Measurements from ENCODE around the gene IL10RA. TPM values are rescaled to one million over a fixed set of nuclear protein-coding genes. Genes with fewer than 3 reads are reported as not detected.

IL10RA gene
- total RNA-seq, 2 experiments from 2014 or later, result 11.3 to 16.1 TPM

DNA sequence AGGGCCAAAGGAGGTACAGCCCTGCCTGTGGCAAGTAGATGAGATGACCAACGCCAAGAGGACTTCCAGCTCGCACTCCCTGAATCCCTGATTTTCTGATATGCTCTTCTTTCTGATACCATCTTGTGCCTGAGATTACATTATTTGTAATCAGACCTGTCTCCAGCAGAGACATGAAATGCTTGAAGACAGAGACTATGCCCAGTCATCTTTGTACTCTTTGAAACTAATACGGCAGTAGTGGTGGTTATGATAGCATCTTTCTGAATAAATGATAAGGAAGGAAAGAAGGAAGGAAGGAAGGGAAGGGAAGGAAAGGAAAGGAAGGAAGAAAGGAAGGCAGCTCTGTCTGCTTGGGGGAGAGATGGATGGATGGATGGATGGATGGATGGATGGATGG, 27.8 kb downstream of the IL10RA start:
- H3K27me3 Mint-ChIP-seq (ENCODE audit: low read depth), result no peaks in the 10 kb centered on the region
- H3K36me3 Mint-ChIP-seq (ENCODE audit: low read depth), result no peaks in the 10 kb centered on the region
- H3K4me3 Mint-ChIP-seq, result no peak overlapping the region
- H3K9me3 Mint-ChIP-seq, result peaks cover 18% of the 10 kb centered on the region
- CTCF ChIA-PET, result no interaction called here
- H3K4me1 Mint-ChIP-seq (ENCODE audit: low read depth), result peaks cover 26% of the 10 kb centered on the region
- H3K27ac Mint-ChIP-seq, result no peak overlapping the region
- DNase-seq, result no peak
- intact Hi-C loops (cut with micrococcal nuclease), result no loop called here

DNA sequence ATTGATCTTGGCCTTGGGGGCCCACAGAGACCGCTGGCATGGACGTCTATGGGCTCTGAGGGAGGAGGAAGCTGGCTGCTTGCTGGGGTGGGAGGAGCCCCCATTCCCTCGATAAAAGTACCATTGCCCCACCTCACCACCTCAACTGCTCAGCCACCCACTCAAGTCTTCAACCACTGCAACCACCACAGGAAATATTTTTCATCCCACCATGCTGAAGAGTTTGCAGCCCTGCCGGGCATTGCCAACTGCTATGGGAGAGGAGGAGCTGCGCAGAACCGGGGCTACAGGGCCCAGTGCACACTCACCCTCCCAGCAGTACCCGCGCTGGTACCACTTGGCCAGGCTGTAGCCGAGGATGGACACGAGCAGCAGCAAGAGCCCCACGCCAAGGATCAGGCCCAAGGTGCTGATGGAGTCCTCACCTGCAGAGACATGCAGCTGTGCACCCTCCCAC, 29.2 kb downstream of the IL10RA start:
- no peaks in the 10 kb centered on the region for H3K27me3 Mint-ChIP-seq (ENCODE audit: low read depth)
- H3K27ac Mint-ChIP-seq, result no peak overlapping the region
- peaks cover 19% of the 10 kb centered on the region for H3K9me3 Mint-ChIP-seq
- H3K36me3 Mint-ChIP-seq (ENCODE audit: low read depth), result no peaks in the 10 kb centered on the region
- H3K4me3 Mint-ChIP-seq, result no peak overlapping the region
- H3K4me1 Mint-ChIP-seq (ENCODE audit: low read depth), result peaks cover 25% of the 10 kb centered on the region
- CTCF ChIA-PET, result interaction anchor here (0.7 to 1.3 kb wide), 3 partner anchors 13 to 171 kb away, joined by 3 read pairs; no protein-coding TSS in a partner anchor
- intact Hi-C loops (cut with micrococcal nuclease), result loop anchor here (1.0 kb wide), 1 partner anchor 13 kb away; no protein-coding TSS in a partner anchor
- no peak for DNase-seq

DNA sequence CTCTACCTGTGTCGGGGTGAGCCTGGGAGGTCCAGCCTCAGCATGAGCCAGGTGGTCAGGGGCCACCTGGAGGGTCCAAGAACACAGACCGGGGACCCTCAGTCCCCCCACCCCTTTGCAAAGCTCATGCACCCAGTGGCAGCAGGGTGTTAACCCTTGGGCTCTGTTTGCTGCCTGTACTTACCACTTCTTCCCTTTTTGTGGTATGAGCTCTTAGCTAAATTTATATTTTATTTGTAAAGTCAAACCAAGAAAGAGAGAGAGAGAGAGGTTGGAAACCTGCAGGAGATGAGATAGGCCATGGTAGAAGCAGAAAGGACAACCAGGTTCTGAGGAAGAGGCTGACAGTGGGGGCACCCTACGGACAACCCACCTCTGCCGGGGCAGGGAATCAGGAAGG, 29.9 kb downstream of the IL10RA start:
- Mint-ChIP-seq H3K4me1 (ENCODE audit: low read depth) (peaks cover 25% of the 10 kb centered on the region), H3K9me3 (peaks cover 21% of the 10 kb centered on the region), H3K4me3 (no peak overlapping the region), H3K27ac (no peak overlapping the region), H3K27me3 (ENCODE audit: low read depth) (no peaks in the 10 kb centered on the region), H3K36me3 (ENCODE audit: low read depth) (peaks cover 2% of the 10 kb centered on the region)
- no peak for DNase-seq
- intact Hi-C loops (cut with micrococcal nuclease), result no loop called here
- CTCF ChIA-PET, result interaction anchor here (1.3 kb wide), 1 partner anchor 172 kb away, joined by 3 read pairs; no protein-coding TSS in a partner anchor

DNA sequence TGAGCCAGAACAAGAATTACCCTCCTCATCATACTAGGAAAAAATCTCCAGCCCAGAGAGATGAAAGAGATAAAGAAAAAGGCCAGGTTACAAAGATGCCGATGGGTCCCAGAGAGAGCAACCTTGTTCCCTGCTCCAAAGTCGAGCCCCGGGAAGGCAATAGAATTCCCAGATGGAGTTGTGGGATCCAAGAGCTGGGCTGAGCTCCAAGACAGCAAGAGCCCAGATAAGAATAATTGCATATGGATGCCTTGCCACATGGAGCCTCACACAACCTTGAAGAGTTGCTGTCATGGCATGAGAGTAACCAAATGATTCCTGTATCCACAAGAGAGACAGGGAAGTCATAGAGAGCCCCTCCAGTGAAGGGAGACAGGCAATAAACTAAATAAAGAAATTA, 30.9 kb downstream of the IL10RA start:
- intact Hi-C loops (cut with micrococcal nuclease), result no loop called here
- Mint-ChIP-seq H3K27ac (no peak overlapping the region), H3K4me1 (ENCODE audit: low read depth) (peaks cover 24% of the 10 kb centered on the region), H3K27me3 (ENCODE audit: low read depth) (no peaks in the 10 kb centered on the region), H3K9me3 (peaks cover 23% of the 10 kb centered on the region), H3K36me3 (ENCODE audit: low read depth) (peaks cover 2% of the 10 kb centered on the region), H3K4me3 (no peak overlapping the region)
- CTCF ChIA-PET, result no interaction called here
- no peak for DNase-seq

DNA sequence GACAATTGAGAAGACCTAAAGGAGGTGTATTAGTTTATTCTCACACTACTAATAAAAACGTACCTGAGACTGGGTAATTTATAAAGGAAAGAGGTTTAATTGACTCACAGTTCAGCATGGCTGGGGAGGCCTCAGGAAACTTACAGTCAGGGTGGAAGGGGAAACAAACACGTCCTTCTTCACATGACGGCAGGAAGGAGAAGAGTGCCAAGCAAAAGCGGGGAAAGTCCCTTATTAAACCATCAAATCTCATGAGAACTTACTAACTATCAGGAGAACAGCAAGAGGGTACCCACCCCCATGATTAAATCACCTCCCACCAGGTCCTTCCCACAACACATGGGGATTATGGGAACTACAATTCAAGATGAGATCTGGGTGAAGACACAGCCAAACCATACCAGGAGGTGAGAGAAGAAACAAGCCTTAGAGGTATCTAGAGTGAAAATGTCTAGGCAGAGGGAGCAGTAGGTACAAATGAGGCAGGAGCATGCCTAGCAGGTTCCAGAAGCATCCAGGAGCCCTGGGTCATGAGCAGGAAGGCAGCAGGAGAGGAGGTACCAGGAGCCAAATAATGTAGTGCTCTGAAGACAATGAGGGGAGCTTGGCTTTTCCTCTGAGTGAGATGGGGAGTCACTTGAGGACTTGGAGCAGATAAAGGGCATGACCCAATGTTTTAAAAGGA, 31.6 kb downstream of the IL10RA start:
- CTCF ChIA-PET, result no interaction called here
- intact Hi-C loops (cut with micrococcal nuclease), result no loop called here
- Mint-ChIP-seq H3K36me3 (ENCODE audit: low read depth) (peaks cover 2% of the 10 kb centered on the region), H3K9me3 (peaks cover 23% of the 10 kb centered on the region), H3K4me1 (ENCODE audit: low read depth) (peaks cover 20% of the 10 kb centered on the region), H3K27me3 (ENCODE audit: low read depth) (no peaks in the 10 kb centered on the region), H3K4me3 (no peak overlapping the region), H3K27ac (no peak overlapping the region)
- DNase-seq, result no peak

DNA sequence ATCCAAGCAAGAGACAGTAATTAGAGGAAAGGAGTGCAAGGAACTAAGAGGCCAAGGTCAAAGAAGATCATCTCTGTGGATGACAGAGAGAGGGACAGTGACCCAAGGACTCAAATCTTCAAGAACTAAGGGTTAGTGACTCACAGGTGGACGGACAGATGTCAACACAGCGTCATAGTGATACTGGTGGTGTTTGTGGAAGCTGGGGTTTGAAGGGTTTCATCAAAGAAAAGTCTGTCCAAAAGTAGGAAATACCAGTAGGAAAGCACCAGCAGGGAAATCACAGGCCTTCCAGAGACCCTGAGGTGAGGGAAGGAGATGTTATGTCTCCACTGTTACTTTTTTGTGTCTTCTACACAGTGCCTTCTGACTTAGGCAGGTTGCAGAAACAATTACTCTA, 32.2 kb downstream of the IL10RA start:
- H3K27me3 Mint-ChIP-seq (ENCODE audit: low read depth), result no peaks in the 10 kb centered on the region
- no peak overlapping the region for H3K4me3 Mint-ChIP-seq
- H3K4me1 Mint-ChIP-seq (ENCODE audit: low read depth), result peaks cover 20% of the 10 kb centered on the region
- CTCF ChIA-PET, result interaction anchor here (0.9 kb wide), 1 partner anchor 11 kb away, joined by 3 read pairs; no protein-coding TSS in a partner anchor
- H3K36me3 Mint-ChIP-seq (ENCODE audit: low read depth), result peaks cover 2% of the 10 kb centered on the region
- DNase-seq, result no peak
- intact Hi-C loops (cut with micrococcal nuclease), result no loop called here
- H3K9me3 Mint-ChIP-seq, result peaks cover 23% of the 10 kb centered on the region
- no peak overlapping the region for H3K27ac Mint-ChIP-seq

DNA sequence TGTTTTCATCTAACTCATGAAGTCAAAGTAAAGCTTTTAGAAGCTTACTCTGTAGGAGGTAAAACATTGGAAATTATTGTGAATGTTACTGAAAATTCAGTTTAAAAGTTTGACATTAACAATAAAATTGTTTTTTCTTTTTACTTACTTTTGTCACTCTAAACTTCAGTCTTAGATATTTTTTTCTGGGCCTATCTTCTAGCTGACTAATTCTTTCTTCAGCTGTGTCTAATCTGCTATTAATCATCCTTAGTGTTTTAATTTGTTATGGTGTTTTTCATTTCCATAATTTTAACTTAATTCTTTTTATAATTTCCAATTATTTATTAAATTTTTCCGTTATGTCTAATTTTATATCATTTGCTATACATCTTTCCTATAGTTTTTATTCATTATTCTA, 35.0 kb downstream of the IL10RA start:
- H3K36me3 Mint-ChIP-seq (ENCODE audit: low read depth), result peaks cover 2% of the 10 kb centered on the region
- intact Hi-C loops (cut with micrococcal nuclease), result no loop called here
- H3K27ac Mint-ChIP-seq, result no peak overlapping the region

DNA sequence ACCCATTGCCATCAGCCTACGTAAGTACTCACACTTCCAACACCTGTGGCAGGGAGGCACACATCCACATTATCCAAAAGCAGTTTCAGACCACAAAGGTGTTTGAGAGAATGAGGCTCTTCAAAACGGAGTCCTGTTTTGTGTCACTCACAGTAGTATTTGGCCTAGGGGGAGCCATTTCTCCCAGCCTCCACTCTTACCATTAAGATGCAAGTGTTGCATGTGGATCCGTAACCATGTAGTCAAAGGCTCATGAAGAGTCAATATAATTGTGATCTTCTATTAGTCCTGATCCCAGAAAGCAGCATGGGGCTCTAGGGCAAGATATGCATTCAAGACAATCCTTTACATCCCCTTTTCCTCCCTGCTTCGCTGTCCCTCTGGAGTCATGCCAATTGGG, 41.5 kb downstream of the IL10RA start:
- Mint-ChIP-seq H3K27ac (no peak overlapping the region), H3K27me3 (ENCODE audit: low read depth) (no peaks in the 10 kb centered on the region), H3K36me3 (ENCODE audit: low read depth) (no peaks in the 10 kb centered on the region), H3K4me1 (ENCODE audit: low read depth) (peaks cover 4% of the 10 kb centered on the region), H3K4me3 (no peak overlapping the region), H3K9me3 (no peaks in the 10 kb centered on the region)
- no peak for DNase-seq
- intact Hi-C loops (cut with micrococcal nuclease), result no loop called here
- CTCF ChIA-PET, result interaction anchor here (0.5 kb wide), 1 partner anchor 1169 kb away, joined by 4 read pairs; no protein-coding TSS in a partner anchor

More for the DNA sequence above, 35.0 kb downstream of the IL10RA start:
- no peak overlapping the region for H3K4me3 Mint-ChIP-seq
- H3K27me3 Mint-ChIP-seq (ENCODE audit: low read depth), result no peaks in the 10 kb centered on the region
- peaks cover 2% of the 10 kb centered on the region for H3K4me1 Mint-ChIP-seq (ENCODE audit: low read depth)
- no peak for DNase-seq
- peaks cover 23% of the 10 kb centered on the region for H3K9me3 Mint-ChIP-seq
- CTCF ChIA-PET, result interaction anchor here (0.7 to 1.5 kb wide), 5 partner anchors 18 to 214 kb away, joined by 3 to 4 read pairs (median 3); no protein-coding TSS in a partner anchor

DNA sequence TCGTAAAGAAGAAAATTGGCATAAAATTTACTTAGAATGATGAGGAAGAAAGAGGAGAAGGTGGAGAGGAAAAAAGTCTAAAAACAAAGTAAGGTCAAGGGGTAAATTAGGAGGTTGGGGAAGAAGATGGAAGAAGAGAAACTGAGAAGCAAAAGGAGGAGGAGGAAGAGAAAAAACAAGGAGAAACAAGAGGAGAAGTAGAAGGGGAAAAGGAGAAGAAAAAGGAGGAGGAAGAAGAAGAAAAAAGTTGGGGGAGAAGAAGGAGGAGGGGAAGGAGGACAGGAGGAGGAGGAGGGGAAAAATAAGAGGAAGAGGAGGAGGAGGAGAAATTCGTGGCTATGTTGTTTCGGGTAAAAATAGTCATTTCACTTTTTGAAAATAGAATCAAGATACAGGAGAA, 42.4 kb downstream of the IL10RA start:
- Mint-ChIP-seq H3K4me3 (no peak overlapping the region), H3K27me3 (ENCODE audit: low read depth) (no peaks in the 10 kb centered on the region), H3K9me3 (no peaks in the 10 kb centered on the region), H3K4me1 (ENCODE audit: low read depth) (peaks cover 7% of the 10 kb centered on the region), H3K36me3 (ENCODE audit: low read depth) (no peaks in the 10 kb centered on the region), H3K27ac (no peak overlapping the region)
- no peak for DNase-seq
- CTCF ChIA-PET, result interaction anchor here (0.9 kb wide), 1 partner anchor 10 kb away, joined by 3 read pairs; no protein-coding TSS in a partner anchor
- intact Hi-C loops (cut with micrococcal nuclease), result loop anchor here (1.0 kb wide), 2 partner anchors 18 to 25 kb away; no protein-coding TSS in a partner anchor

DNA sequence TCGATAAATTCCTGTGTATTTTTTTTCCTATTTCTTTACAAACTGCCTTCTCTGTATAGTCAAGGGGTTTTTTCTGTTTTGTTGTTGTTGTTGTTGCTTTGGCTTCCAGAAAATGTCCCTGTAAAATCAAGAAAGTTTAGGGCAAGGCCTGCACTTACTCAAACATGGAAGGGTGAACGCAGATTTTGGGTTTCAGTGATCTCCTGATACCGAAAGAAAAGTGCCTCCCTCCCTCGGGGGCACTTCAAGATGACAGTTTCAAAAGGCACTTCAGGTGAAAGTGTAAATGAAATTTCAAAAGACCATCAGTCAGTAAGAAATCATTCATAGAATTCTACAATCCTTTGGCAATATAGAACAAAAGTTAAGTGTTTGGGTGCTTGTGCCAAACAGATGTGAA, 47.2 kb downstream of the IL10RA start:
- no peak overlapping the region for H3K27ac Mint-ChIP-seq
- intact Hi-C loops (cut with micrococcal nuclease), result no loop called here
- H3K27me3 Mint-ChIP-seq (ENCODE audit: low read depth), result no peaks in the 10 kb centered on the region

DNA sequence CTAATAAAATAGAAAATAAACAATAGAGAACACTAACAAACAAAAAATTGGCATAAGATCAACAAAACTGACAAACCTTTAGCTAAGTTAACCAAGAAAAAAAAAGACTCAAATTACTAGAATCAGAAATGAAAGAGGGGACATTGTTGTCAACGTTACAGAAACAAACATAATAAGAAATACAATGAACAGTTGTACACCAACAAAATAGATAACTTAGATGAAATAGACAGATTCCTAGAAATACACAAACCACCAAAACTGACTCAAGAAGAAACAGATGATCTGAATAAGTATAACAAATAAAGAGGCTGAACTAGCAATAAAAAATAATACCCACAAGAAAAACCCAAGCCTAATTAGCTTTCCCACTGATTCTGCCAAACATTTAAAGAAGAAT, 55.9 kb downstream of the IL10RA start:
- DNase-seq, result no peak
- H3K4me3 Mint-ChIP-seq, result no peak overlapping the region
- peaks cover 52% of the 10 kb centered on the region for H3K4me1 Mint-ChIP-seq (ENCODE audit: low read depth)
- no peaks in the 10 kb centered on the region for H3K9me3 Mint-ChIP-seq
- CTCF ChIA-PET, result interaction anchor here (0.6 to 3.3 kb wide), 5 partner anchors 10 to 211 kb away, joined by 3 to 16 read pairs (median 5); no protein-coding TSS in a partner anchor
- H3K36me3 Mint-ChIP-seq (ENCODE audit: low read depth), result no peaks in the 10 kb centered on the region
- no peak overlapping the region for H3K27ac Mint-ChIP-seq
- H3K27me3 Mint-ChIP-seq (ENCODE audit: low read depth), result no peaks in the 10 kb centered on the region
- intact Hi-C loops (cut with micrococcal nuclease), result no loop called here

More for the DNA sequence above, 47.2 kb downstream of the IL10RA start:
- CTCF ChIA-PET, result no interaction called here
- H3K4me3 Mint-ChIP-seq, result no peak overlapping the region
- no peaks in the 10 kb centered on the region for H3K9me3 Mint-ChIP-seq
- peaks cover 7% of the 10 kb centered on the region for H3K4me1 Mint-ChIP-seq (ENCODE audit: low read depth)
- no peak for DNase-seq
- no peaks in the 10 kb centered on the region for H3K36me3 Mint-ChIP-seq (ENCODE audit: low read depth)

DNA sequence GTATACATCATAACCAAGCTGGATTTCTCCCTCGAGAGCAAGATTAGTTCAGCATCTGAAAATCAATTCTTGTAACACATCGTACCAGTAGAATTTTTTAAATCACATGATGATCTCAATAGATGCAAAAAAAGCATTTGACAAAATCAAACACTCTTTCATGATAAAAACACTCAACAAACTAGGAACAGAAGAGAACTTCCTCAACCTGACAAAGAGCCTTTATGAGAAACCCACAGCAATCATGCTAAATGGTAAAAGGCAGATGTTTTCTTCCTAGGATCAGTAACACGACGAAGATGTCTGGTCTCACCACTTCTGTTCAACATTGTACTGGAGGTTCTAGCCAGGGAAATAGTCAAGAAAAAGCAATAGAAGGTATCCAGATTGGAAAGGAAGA, 56.6 kb downstream of the IL10RA start:
- no peak for DNase-seq
- Mint-ChIP-seq H3K27me3 (ENCODE audit: low read depth) (no peaks in the 10 kb centered on the region), H3K4me3 (no peak overlapping the region), H3K27ac (no peak overlapping the region), H3K4me1 (ENCODE audit: low read depth) (peaks cover 56% of the 10 kb centered on the region), H3K9me3 (no peaks in the 10 kb centered on the region), H3K36me3 (ENCODE audit: low read depth) (no peaks in the 10 kb centered on the region)
- CTCF ChIA-PET, result no interaction called here
- intact Hi-C loops (cut with micrococcal nuclease), result no loop called here

DNA sequence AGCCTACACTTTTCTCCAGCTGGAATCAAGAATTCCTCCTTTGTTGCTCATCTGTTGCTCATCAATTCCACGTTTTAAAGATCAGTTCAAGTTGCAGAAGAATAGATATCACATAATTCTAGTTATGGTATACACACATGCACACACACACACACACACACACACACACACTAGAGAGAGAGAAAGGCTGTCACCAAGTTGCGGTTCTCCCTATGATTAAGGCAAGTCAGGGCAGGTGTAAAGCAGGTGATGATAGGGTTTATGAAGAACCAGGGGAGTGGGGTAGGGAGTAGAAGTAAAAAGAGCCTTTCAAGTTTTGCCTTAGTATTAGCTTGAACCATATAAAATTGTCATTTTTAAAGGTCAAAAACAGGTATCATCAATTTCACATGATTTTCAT, 59.0 kb downstream of the IL10RA start:
- Mint-ChIP-seq H3K27me3 (ENCODE audit: low read depth) (no peaks in the 10 kb centered on the region), H3K27ac (no peak overlapping the region), H3K4me3 (no peak overlapping the region), H3K4me1 (ENCODE audit: low read depth) (peaks cover 67% of the 10 kb centered on the region), H3K9me3 (no peaks in the 10 kb centered on the region), H3K36me3 (ENCODE audit: low read depth) (no peaks in the 10 kb centered on the region)
- intact Hi-C loops (cut with micrococcal nuclease), result loop anchor here (5.0 kb wide), 3 partner anchors 172 to 813 kb away; partner anchors contain the start of genes KMT2A, PCSK7 and RNF214
- CTCF ChIA-PET, result interaction anchor here (0.6 to 2.2 kb wide), 4 partner anchors 8 to 236 kb away, joined by 3 to 10 read pairs (median 4); no protein-coding TSS in a partner anchor
- peak; percentile 35 for DNase-seq

All from activated naive CD4-positive, alpha-beta T cell treated with anti-CD3 and anti-CD28 coated beads for 36 hours (primary cell).